Hindlimb muscle (tissue), 1 donor: ENCODE data around the gene UGT2B28. TPM values are rescaled to one million over a fixed set of nuclear protein-coding genes. Genes with fewer than 3 reads are reported as not detected.
"Not testable (repeated sequence)": the region's sequence is repeated elsewhere in the genome, so short reads cannot be mapped to it uniquely, and the experiment has no call there.

Experiments
- DNase-seq: peaks from one replicate; pipeline ENCODE4 v3.0.0-alpha.2; 2013
- polyA plus RNA-seq: library from polyadenylated mRNA; unstranded; fragments of 120-200 nt; gene quantifications from one replicate; pipeline ENCODE4 v1.2.1, GENCODE V29; 2013; ENCODE audit not compliant: insufficient read length

Gene UGT2B28
- polyA plus RNA-seq, 1 donor, result not detected

GRCh38 chr4:69343558-69344420 is 63.5 kb downstream of the UGT2B28 start:
- not testable (repeated sequence) for DNase-seq

Other genes starting within 250 kb of the UGT2B28 start
- gene UGT2B7, start 184.0 kb upstream of the UGT2B28 start, polyA plus RNA-seq, result not detected
- gene UGT2B11, start 65.7 kb upstream of the UGT2B28 start, polyA plus RNA-seq, result not detected
- not detected for gene UGT2B4, start 215.4 kb downstream of the UGT2B28 start, polyA plus RNA-seq